T-helper 1 cell treated with Interleukin-12 subunit alpha and Interleukin-12 subunit beta and Interleukin-4 antibody, amounts not matched to agents 30 μg/mL and 1 μg/mL, for 36 hours (primary cell): ENCODE data around the gene FANCC.
"Not testable (repeated sequence)": the region's sequence is repeated elsewhere in the genome, so short reads cannot be mapped to it uniquely, and the experiment has no call there.

Source experiments
- H3K27ac Mint-ChIP-seq: one replicate; pipeline ENCODE4 v1.8.0; 2021; ENCODE audit warnings: mild to moderate bottlenecking, mixed read lengths
- H3K27me3 Mint-ChIP-seq: one replicate; pipeline ENCODE4 v1.8.0; 2021; ENCODE audit warnings: low read depth, mixed read lengths
- H3K36me3 Mint-ChIP-seq: one replicate; pipeline ENCODE4 v1.8.0; 2021; ENCODE audit warnings: low read depth, mixed read lengths
- H3K4me1 Mint-ChIP-seq: one replicate; pipeline ENCODE4 v1.8.0; 2021; ENCODE audit warnings: low read depth, mixed read lengths
- H3K4me3 Mint-ChIP-seq: one replicate; pipeline ENCODE4 v1.8.0; 2021; ENCODE audit warnings: mild to moderate bottlenecking, moderate library complexity, mixed read lengths
- H3K9me3 Mint-ChIP-seq: one replicate; pipeline ENCODE4 v1.8.0; 2021; ENCODE audit warnings: mixed read lengths

Gene FANCC

GRCh38 chr9:95215336-95215898 lies 102.1 kb downstream of the FANCC start:
- H3K27me3 Mint-ChIP-seq, result no peaks in the 10 kb centered on the region
- H3K4me1 Mint-ChIP-seq, result peaks cover 4% of the 10 kb centered on the region
- no peaks in the 10 kb centered on the region for H3K9me3 Mint-ChIP-seq
- H3K27ac Mint-ChIP-seq, result no peak overlapping the region
- H3K36me3 Mint-ChIP-seq, result peaks cover 2% of the 10 kb centered on the region
- no peak overlapping the region for H3K4me3 Mint-ChIP-seq

DNA sequence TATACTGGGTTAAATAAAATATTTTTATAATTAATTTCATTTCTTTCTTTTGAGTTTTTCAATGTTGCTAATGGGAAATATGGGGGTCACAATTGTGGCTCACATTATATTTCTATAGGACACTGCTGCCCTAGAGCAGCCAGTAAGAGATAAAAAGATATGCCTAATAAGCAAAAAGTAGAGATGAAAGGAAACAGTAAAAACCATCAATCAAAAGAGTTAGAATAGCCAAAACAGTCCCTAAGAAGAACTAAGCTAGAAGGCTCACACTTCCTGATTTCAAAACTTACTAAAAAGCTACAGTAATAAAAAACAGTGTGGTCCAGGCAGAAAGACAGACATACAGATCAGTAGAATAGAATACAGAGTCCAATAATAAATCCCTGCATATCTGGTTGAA lies 104.4 kb downstream of the FANCC start:
- Mint-ChIP-seq H3K36me3 (no peaks in the 10 kb centered on the region), H3K4me3 (no peak overlapping the region), H3K27ac (no peak overlapping the region), H3K9me3 (no peaks in the 10 kb centered on the region), H3K27me3 (no peaks in the 10 kb centered on the region), H3K4me1 (peaks cover 4% of the 10 kb centered on the region)

DNA sequence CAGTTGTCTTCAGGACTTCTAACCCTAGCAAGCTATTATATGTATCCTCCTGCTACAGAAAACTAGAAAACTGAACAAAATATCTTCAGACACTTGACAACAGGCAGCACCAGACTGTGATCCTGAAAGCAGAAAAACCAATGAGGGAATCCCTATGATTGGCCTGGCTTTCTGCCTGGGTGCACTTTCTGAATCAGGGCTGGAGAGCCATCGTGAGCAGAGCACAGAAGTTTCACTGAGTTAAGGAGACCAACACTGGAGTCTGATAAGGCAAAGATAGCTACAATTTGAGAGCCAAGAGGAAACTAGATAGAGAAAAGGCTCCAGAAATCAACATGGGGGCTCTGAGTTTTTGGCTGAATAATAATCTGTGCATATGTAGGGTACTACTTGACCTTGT lies 106.5 kb downstream of the FANCC start:
- Mint-ChIP-seq H3K9me3 (no peaks in the 10 kb centered on the region), H3K27me3 (no peaks in the 10 kb centered on the region), H3K4me3 (no peak overlapping the region), H3K4me1 (peaks cover 6% of the 10 kb centered on the region), H3K36me3 (no peaks in the 10 kb centered on the region), H3K27ac (no peak overlapping the region)

- Mint-ChIP-seq H3K4me1 (peaks cover 6% of the 10 kb centered on the region), H3K9me3 (no peaks in the 10 kb centered on the region), H3K36me3 (no peaks in the 10 kb centered on the region), H3K27ac (no peak overlapping the region), H3K4me3 (no peak overlapping the region), H3K27me3 (no peaks in the 10 kb centered on the region)
These were observed 110.1 kb downstream of the FANCC start for GRCh38 chr9:95207403-95207802.

DNA sequence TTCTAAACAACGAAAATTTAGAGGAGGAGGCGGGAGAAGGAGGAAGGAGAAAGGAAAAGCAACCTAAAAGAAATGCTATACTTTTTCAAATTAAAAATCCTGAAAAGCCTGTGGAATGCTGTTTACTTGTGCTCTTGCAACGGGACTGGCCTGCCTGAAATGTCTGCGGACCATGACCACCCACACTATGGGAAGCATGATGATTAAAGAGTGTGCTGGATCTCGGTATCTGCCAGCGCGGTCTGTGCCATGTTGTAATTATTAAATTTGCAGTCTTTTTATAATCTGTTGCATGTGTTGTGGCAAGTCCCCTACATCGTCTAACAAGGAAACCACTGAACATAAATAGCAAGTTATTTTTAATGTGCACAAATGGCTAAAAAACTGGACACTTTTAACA lies 111.4 kb downstream of the FANCC start:
- Mint-ChIP-seq H3K36me3 (no peaks in the 10 kb centered on the region), H3K4me3 (no peak overlapping the region), H3K27ac (no peak overlapping the region), H3K9me3 (no peaks in the 10 kb centered on the region), H3K4me1 (peaks cover 4% of the 10 kb centered on the region), H3K27me3 (no peaks in the 10 kb centered on the region)

DNA sequence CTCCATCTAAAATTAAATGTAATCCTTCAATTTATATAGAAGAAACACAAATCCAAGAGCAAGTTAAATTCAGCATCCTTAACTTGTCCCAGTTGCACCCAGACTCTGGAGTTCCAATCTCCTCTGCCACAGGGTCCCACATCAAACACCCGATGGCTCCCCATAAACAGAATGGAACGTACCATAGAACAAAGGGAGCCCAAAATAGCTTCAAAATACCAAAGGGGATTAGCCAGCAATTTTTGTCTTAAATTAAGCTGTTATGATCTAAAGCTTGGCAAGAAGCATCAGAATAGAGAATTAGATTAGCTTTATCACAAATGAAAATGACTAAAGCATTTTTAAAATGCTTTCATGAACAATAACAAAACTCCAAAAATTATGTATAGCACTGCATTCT lies 112.8 kb downstream of the FANCC start:
- H3K9me3 Mint-ChIP-seq, result no peaks in the 10 kb centered on the region
- no peak overlapping the region for H3K4me3 Mint-ChIP-seq
- peaks cover 4% of the 10 kb centered on the region for H3K4me1 Mint-ChIP-seq
- no peak overlapping the region for H3K27ac Mint-ChIP-seq
- no peaks in the 10 kb centered on the region for H3K27me3 Mint-ChIP-seq
- H3K36me3 Mint-ChIP-seq, result no peaks in the 10 kb centered on the region

GRCh38 chr9:95204310-95204709 lies 113.2 kb downstream of the FANCC start:
- H3K4me1 Mint-ChIP-seq, result peaks cover 4% of the 10 kb centered on the region
- no peak overlapping the region for H3K4me3 Mint-ChIP-seq
- no peak overlapping the region for H3K27ac Mint-ChIP-seq
- no peaks in the 10 kb centered on the region for H3K36me3 Mint-ChIP-seq
- no peaks in the 10 kb centered on the region for H3K27me3 Mint-ChIP-seq
- no peaks in the 10 kb centered on the region for H3K9me3 Mint-ChIP-seq

DNA sequence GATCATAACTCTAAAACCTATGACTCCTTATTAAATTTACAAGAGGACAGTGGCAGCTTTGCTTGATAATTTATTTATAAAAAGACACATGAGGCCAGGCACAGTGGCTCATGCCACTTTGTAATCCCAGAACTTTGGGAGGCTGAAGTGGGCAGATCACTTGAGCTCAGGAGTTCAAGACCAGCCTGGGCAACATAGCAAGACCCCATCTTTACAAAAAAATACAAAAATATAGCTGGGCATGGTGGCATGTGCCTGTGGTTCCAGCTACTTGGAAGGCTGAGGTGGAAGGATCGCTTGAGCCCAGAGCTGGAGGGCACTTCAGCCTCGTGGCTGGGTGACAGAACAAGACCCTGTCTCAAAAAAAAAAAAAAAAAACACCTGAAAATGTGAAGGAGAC lies 114.5 kb downstream of the FANCC start:
- H3K4me1 Mint-ChIP-seq, H3K27ac Mint-ChIP-seq, H3K4me3 Mint-ChIP-seq, H3K36me3 Mint-ChIP-seq, H3K9me3 Mint-ChIP-seq, H3K27me3 Mint-ChIP-seq: not testable (repeated sequence)

- Mint-ChIP-seq H3K36me3 (no peaks in the 10 kb centered on the region), H3K27me3 (no peaks in the 10 kb centered on the region), H3K27ac (no peak overlapping the region)
These were observed 115.3 kb downstream of the FANCC start for GRCh38 chr9:95202076-95202681.

DNA sequence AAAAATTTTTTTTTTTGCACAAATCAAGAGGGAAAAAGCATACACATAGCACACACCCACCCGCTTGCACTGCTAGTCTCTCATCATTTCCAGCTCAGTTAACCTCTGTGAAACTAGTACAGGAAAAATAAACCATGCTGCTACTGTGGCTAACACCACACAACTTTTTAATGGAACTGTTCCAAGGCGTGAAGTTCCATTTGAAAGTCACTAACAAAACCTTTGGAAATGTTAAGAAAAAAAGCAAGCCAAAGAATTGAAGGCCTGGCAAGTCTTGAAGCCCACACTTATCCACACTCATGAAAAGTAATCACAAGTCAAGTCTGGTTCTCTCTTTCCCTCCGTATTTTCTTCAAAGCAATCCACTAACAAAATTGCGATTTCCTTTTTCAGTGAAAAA lies 116.3 kb downstream of the FANCC start:
- peaks cover 4% of the 10 kb centered on the region for H3K4me1 Mint-ChIP-seq
- H3K9me3 Mint-ChIP-seq, result no peaks in the 10 kb centered on the region
- H3K27ac Mint-ChIP-seq, result no peak overlapping the region
- H3K36me3 Mint-ChIP-seq, result no peaks in the 10 kb centered on the region
- no peak overlapping the region for H3K4me3 Mint-ChIP-seq
- no peaks in the 10 kb centered on the region for H3K27me3 Mint-ChIP-seq

More at GRCh38 chr9:95202076-95202681, 115.3 kb downstream of the FANCC start:
- Mint-ChIP-seq H3K4me1 (peaks cover 4% of the 10 kb centered on the region), H3K4me3 (no peak overlapping the region), H3K9me3 (no peaks in the 10 kb centered on the region)

DNA sequence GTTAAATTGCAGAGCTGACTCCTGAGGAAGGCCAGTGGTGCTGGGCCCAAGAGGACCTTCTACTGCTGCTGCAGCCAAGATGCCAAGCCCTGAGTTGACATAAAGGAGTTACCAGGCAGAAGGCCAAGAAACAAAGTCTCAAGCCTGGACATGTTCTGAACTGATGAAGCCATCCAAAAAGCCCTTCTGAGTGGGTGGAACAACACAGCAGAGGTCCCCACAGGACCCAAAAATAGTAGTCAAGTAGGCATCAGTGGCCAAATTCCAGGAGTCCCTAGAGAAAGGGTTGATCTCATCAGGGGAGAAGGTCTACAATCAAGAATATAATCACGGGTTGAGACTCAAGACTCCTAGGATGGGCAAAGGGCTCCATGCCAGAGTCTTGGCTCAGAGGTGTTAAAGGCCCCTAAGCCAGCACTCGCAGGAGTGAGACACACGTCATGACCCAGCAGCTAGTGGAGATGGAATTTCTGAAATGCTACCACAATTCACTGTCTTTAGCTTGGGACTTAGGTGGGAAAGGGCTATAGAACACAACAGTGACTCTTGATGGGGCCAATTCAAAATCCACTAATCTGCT lies 119.7 kb downstream of the FANCC start:
- H3K36me3 Mint-ChIP-seq, result no peaks in the 10 kb centered on the region
- no peaks in the 10 kb centered on the region for H3K27me3 Mint-ChIP-seq
- no peak overlapping the region for H3K4me3 Mint-ChIP-seq

GRCh38 chr9:95193480-95193879 lies 124.0 kb downstream of the FANCC start:
- Mint-ChIP-seq H3K9me3 (no peaks in the 10 kb centered on the region), H3K27ac (no peak overlapping the region), H3K27me3 (no peaks in the 10 kb centered on the region), H3K4me3 (no peak overlapping the region), H3K36me3 (peaks cover 4% of the 10 kb centered on the region), H3K4me1 (peaks cover 31% of the 10 kb centered on the region)

More for the DNA sequence above, 119.7 kb downstream of the FANCC start:
- peaks cover 2% of the 10 kb centered on the region for H3K4me1 Mint-ChIP-seq
- no peak overlapping the region for H3K27ac Mint-ChIP-seq
- no peaks in the 10 kb centered on the region for H3K9me3 Mint-ChIP-seq

DNA sequence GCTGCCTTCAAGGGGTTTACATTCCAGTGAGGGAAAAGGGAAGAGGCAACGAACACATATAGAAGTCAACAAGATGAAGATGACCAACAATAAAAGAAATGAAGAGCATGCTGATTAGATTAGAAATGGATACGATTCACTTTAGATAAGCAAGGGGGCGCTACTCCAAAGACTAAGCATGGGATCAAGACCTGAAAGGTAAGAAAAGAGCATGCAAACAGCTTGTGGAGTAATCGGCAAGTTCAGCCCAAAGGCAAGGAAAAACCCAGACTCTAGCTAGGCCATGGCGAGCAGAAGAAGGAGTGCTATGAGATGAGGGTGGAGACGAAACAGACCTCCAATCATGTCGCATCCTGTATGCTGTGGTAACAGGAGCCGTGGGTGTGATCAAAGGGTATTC lies 124.4 kb downstream of the FANCC start:
- Mint-ChIP-seq H3K4me1 (peaks cover 35% of the 10 kb centered on the region), H3K27ac (no peak overlapping the region), H3K27me3 (no peaks in the 10 kb centered on the region)

DNA sequence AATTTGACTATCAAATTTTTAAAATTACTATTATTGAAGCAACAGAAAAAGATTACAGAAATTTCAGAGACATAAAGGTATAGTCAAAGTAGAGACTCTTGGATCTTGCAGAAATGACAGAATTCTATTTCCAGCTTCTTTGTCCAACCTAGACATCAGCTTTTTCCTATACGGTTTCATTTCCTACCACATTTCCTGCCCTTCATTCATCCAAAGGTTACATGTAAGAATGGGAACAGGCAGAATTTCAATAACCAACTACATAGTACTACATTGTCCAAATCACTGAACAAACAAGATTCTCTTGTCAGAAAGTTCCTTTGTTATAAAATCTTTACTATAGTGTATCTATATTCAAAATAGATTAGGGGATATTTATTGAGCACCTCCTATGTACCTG lies 124.9 kb downstream of the FANCC start:
- H3K27ac Mint-ChIP-seq, result no peak overlapping the region
- peaks cover 39% of the 10 kb centered on the region for H3K4me1 Mint-ChIP-seq
- H3K4me3 Mint-ChIP-seq, result no peak overlapping the region
- H3K36me3 Mint-ChIP-seq, result peaks cover 4% of the 10 kb centered on the region
- H3K9me3 Mint-ChIP-seq, result no peaks in the 10 kb centered on the region
- H3K27me3 Mint-ChIP-seq, result no peaks in the 10 kb centered on the region

More for the DNA sequence above, 124.4 kb downstream of the FANCC start:
- H3K36me3 Mint-ChIP-seq, result peaks cover 4% of the 10 kb centered on the region
- no peak overlapping the region for H3K4me3 Mint-ChIP-seq
- H3K9me3 Mint-ChIP-seq, result no peaks in the 10 kb centered on the region

DNA sequence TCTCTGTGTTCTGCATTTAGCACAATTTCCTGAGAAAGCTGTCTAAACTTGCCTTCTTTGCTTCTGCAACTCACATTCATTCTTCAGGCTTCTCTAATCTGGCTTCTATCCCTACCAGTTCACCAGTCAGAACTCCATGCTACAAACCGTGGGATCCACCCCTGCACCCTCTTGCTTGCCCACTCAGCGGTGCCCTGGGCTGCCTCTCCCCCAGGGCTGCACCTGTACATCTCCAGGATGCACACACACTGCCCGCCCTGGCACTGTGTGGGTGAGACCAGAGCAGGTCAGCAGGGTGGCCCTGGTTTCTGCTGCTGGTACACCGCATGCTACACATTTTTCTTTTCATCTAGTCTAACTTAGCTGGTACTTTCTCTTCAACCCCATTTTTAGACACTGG lies 127.1 kb downstream of the FANCC start:
- peaks cover 46% of the 10 kb centered on the region for H3K4me1 Mint-ChIP-seq
- H3K27me3 Mint-ChIP-seq, result no peaks in the 10 kb centered on the region
- no peaks in the 10 kb centered on the region for H3K9me3 Mint-ChIP-seq
- H3K4me3 Mint-ChIP-seq, result peak overlapping the region; percentile 56
- H3K36me3 Mint-ChIP-seq, result peaks cover 6% of the 10 kb centered on the region
- peak overlapping the region; percentile 82 for H3K27ac Mint-ChIP-seq
